ENCODE measurements around the gene STK26.
A peak's percentile ranks its signal among the peaks of the same experiment; 100 is the strongest.
"Not testable (repeated sequence)": the region's sequence is repeated elsewhere in the genome, so short reads cannot be mapped to it uniquely, and the experiment has no call there.

Gene STK26

DNA sequence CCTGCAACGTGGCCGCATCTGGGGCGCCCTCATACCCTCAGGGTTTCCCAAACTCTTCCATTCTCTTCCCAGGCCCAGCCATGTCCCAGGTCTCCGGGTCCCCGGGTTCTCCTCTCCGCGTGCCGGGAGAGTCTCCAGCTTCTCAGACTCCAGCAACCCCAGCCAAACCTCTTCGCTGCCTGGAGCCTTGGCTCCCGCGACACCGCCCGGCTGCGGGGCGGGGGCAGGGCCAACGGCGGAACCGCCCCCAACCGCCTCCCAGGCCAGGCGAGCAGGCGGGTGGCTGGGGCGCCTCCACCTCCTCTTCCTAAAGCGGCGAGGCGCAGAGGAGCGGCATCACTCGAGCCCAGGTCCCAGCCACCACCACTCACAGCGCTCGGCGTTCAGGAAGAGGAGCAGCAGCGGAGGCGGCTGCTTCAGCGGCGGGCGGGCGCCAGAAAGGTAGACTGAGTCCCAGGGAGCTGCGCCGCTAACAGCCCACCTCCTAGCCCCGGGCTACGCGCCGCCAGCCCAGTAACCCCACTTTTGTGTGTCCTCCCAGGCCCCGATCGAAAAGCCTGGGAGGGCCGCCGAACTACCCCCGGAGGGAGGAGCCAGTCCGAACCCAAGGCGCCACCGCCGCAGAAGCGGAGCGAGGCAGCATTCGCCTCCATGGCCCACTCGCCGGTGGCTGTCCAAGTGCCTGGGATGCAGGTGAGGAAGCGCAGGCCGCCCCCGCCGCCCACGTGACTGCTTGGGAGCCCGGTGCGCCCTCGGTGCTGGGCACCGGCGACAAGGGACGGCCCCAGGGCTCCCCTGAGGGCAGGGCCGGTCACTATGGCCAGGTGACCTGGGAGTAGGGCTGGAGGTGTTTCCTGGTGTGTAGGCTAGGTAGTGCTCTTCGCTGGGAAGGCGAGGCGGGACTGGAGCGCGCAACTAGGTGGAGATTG lies at the start of gene STK26:
Gene STK26, plus strand, starts transcription at position 336 of the 929 bp plus-strand sequence. Its CDS starts 316 bp downstream, at position 652.
- peak; percentile 49 for DNase-seq

GRCh38 chrX:131975851-131976250 lies 47.3 kb upstream of the STK26 start:
- DNase-seq: no peak

DNA sequence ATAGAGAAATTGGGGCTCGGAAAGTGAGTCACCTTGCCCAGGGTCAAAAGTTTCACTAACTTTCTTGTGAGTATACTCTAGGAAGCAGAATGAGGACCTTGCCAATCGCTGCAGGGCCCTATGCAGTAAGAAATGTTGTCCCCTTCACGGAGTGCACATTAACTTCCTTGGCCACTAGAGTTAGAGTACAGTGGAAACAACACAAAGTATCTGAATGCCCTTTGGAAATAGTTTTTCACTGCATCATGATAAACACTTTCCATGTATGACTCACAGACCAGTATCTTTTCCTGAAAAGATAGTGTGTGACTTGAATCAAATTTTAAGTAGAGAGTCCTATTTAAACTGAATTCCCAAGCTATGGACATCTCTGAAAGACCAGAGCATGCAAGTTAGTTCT lies 45.5 kb upstream of the STK26 start:
- DNase-seq: no peak

GRCh38 chrX:131979116-131979515 lies 44.0 kb upstream of the STK26 start:
- DNase-seq: peak; percentile 27

DNA sequence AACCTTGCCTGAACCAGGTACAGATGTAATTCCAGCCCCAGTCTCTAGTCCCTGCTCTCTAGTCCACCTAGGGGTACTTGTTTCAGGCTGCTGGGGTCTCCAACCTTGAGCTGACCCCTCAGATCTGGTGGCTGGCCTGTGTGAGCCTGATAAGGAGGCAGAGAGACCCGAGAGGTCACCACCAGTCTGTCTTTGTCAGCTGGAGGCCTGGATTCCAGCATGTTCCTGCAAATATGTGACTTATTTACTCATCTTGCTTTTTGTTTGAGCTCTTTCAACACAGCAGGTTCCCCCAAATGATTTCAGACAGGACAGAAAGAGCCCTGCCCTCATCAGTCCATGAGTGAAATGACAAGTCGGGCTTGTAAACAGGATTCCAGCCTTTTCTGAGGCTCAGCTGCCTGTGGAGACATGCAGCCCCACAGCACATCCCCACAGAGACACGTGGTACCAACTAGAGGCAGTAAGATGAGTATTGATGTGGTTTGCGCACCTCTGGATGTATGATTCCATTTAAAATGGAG lies 37.5 kb upstream of the STK26 start:
- DNase-seq: no peak

- no peak for DNase-seq
Observed at GRCh38 chrX:131987252-131987651, 35.9 kb upstream of the STK26 start.

GRCh38 chrX:131988236-131988635 lies 34.9 kb upstream of the STK26 start:
- DNase-seq: no peak

DNA sequence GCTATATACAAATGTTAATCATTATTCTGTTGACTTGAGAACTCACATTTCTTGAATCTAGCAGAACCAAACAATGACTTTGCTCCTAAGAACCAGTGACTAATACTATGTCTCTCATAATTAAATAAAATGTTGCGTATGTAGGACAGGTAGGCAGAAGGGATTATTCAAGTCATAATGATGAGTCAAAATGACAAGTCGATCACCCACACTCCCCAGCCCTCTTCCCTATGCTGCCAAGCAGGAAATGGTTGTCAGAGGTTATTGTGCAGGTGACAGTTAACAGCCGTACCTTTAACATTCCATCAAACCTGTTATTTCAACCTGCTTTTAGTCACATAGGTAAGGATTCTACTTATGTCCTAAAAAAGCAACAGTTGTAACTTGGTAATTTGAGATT lies 22.0 kb upstream of the STK26 start:
- no peak for DNase-seq

DNA sequence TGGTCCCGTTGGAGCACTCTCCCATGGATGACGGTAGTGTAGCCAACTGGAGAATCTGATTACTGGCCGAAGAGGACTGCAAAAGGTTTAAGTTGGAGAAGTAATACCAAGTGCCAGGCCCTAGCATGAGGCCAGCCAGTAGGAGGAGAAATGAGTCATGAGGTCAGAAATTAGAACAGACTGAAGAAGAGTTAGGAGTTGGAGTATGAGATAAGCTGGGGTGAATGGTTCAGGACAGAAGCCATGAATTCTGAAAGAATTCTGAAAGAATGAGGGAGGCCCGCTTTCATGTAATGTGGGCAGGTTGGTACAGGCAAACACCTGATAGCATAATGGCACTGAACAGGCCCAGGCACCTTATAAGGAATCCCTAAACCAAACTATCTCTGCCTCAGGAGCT lies 18.4 kb upstream of the STK26 start:
- no peak for DNase-seq

- no peak for DNase-seq
Observed at GRCh38 chrX:132009350-132009749, 13.8 kb upstream of the STK26 start.

- not testable (repeated sequence) for DNase-seq
Observed at GRCh38 chrX:132010213-132010612, 12.9 kb upstream of the STK26 start.

DNA sequence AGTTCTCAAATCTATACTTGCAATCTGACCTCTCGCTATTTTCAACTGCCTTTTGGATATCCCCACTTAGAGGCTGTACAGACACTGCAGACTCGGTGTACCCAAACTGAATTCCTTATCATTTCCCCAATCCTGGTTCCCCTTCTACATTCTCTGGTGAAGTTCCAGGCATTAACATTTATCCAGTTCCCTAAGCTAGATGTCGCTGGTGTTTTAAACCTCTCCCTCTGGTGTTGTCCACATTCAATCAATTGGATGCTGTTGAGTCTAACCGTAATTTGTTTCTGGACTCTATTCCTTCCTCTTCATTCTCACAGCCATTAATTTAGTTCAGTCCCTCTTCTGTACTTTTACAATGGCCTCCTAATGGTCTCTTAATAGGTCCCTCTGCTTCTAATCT lies 7.2 kb upstream of the STK26 start:
- DNase-seq: no peak

DNA sequence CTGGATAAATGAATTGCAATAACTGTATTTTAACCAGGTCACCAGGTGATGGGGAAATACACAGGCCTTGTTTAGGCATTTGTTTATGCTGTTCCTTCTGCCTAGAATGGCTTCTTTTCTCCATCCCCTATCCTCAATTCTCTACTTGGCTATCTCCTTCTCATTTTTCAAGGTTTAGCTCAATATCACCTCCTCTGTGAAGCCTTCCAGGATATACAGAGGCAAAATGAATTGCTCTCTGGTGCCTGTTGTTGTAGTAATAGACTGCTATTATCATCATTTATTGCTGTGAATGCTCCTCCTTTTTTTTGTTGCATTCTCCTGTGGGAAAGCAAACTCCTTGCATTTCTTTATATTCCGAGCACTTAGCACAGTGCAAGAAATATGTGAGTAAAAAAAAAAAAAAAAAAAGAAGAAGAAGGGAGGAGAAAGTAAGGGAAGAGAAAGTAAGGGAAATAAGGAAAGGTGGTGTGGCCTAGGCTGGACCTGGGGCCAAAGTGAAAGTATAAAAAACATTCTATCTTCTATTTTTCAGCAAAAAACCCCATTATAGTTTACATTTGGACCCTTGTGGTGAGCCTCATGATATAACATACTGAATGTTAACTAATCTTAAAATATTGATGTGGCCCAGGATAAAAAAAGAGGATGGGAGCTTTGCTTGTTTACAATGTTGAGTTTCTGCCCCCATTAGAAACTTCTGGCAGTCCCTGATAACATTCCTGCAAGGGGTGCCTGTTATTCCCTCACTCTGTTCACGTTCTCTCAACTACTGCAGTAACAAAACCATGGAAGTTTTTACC lies 6.3 kb upstream of the STK26 start:
- no peak for DNase-seq

- DNase-seq: no peak
Observed at GRCh38 chrX:132017431-132018185, 5.5 kb upstream of the STK26 start.

GRCh38 chrX:132022198-132022966 lies 720 bp upstream of the STK26 start:
- no peak for DNase-seq

- DNase-seq: no peak
Observed at GRCh38 chrX:132023896-132024386, 839 bp downstream of the STK26 start.

- no peak for DNase-seq
Observed at GRCh38 chrX:132025041-132025440, 1.9 kb downstream of the STK26 start.

DNA sequence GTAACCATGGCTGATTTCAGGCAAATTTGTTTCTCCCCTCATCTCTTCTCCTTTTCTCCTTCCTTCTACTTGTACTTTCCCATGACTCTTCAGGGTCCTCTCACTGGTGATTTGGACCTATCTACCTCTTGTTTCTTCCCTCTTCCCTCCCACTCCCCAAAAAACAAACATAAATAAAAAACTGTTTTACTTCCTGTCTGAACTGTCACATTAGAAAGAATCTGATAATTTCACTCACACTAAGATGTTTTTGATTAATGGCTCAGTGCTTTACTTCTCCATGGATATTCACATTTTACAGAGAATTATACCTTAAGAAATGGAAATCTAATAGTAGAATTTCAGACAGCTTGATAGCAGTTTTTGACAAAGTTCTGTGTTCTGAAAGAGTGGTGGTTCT lies 7.2 kb downstream of the STK26 start:
- DNase-seq: no peak

DNA sequence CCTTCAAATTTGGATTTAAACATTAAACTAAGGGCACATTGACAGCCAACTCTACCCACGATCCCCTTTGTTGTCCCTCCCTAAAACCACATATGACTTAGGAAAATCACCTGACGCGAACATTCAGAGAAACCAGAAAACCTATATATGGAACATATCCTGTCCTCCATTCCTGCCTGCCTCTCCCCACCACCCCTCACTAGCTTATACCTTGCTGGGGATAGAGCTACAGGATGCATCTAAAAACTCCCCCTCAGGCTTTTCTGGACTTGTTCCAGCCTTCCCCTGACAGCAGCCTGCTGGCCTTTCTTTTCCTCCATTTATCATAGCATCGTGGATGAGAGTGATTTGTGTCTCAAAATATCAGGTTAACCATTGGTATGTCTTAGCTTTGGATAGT lies 8.8 kb downstream of the STK26 start:
- no peak for DNase-seq

DNA sequence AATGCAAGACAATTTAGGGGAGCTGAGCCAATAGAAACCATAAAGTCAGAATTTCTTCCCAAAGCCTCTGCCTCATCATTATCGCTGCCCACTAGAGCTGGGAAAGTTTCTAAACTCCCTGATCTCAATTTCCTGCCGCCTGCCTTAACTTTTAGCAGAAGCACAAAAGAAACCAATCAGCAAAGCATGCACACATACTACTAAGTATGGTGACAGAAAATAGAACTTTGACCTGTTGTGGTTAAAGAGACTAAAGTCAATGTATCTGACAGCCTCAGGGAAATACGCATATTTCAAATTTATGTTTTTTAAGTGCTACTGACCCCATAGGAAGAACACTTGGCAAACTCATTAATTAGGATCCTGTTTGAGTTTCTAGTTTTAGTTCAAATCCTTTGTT lies 10.1 kb downstream of the STK26 start:
- no peak for DNase-seq

DNA sequence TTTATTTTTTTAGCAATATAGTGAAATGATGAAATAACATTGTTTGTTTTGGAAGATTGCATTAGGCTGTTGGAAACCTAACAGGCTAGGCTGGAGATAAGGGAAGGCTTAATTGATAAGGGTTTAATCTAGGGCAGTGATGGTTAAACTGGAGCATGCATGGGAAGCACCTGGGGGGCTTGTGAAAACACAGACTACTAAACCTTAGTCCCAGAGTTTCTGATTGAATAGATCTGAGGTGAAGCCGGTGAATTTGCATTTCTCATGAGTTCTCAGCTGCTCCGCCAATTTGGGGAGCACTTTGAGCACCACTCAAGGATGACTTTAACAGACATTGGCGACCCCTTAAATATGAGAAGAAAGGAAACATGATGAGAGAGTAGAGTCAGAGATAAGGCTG lies 11.5 kb downstream of the STK26 start:
- DNase-seq: no peak

DNA sequence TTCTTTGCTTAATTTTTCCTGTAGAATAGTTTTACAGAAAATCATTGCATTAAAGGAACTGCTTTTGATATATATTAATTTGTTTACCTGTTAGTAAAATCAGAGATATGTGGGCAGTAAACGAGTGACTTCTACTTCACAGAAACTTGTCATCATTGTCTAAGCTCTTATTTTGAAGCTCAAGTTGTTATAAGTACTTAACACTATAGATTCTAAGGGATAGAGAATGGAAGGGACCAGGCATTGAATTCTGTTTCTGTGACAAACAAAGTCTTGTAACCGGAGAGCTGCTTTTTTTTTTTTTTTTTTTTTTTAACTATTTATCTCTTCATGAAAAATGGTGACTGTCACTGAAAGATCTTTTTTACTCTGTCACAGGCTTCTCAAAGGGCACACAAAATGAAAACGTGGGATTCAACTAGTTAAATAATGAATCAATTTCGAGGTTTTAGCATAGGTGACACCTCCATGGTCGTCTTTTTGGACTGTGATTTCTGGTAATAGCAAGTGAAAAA lies 14.4 kb downstream of the STK26 start:
- DNase-seq: no peak
